ENCODE data around the gene DDIT4L. TPM values are rescaled to one million over a fixed set of nuclear protein-coding genes. Genes with fewer than 3 reads are reported as not detected.

The DDIT4L gene
- total RNA-seq, 1 donor from 2014 or later: 0.78 TPM

- Mint-ChIP-seq H3K36me3 (ENCODE audit: unreplicated experiment) (no peaks in the 10 kb centered on the region), H3K27me3 (ENCODE audit: unreplicated experiment) (no peaks in the 10 kb centered on the region), H3K9me3 (ENCODE audit: unreplicated experiment) (no peaks in the 10 kb centered on the region), H3K27ac (ENCODE audit: unreplicated experiment) (no peak overlapping the region), H3K4me1 (ENCODE audit: unreplicated experiment) (no peaks in the 10 kb centered on the region), H3K4me3 (ENCODE audit: unreplicated experiment) (no peak overlapping the region)
- DNase-seq (ENCODE audit: extremely low spot score, unreplicated experiment): no peak
- no peak for TF ChIP-seq CTCF (IDR thresholded peaks at IDR 0.05)
These were observed 14.4 kb downstream of the DDIT4L start for GRCh38 chr4:100175858-100176257.

GRCh38 chr4:100174985-100175383, 15.3 kb downstream of the DDIT4L start:
- H3K27ac Mint-ChIP-seq (ENCODE audit: unreplicated experiment): no peak overlapping the region
- H3K4me1 Mint-ChIP-seq (ENCODE audit: unreplicated experiment): no peaks in the 10 kb centered on the region
- no peaks in the 10 kb centered on the region for H3K27me3 Mint-ChIP-seq (ENCODE audit: unreplicated experiment)
- H3K36me3 Mint-ChIP-seq (ENCODE audit: unreplicated experiment): no peaks in the 10 kb centered on the region
- DNase-seq (ENCODE audit: extremely low spot score, unreplicated experiment): no peak
- TF ChIP-seq CTCF (IDR thresholded peaks at IDR 0.05): no peak
- H3K9me3 Mint-ChIP-seq (ENCODE audit: unreplicated experiment): no peaks in the 10 kb centered on the region
- H3K4me3 Mint-ChIP-seq (ENCODE audit: unreplicated experiment): no peak overlapping the region

GRCh38 chr4:100170986-100171385, 19.3 kb downstream of the DDIT4L start:
- no peak for DNase-seq (ENCODE audit: extremely low spot score, unreplicated experiment)

GRCh38 chr4:100169491-100170485, 20.5 kb downstream of the DDIT4L start:
- no peaks in the 10 kb centered on the region for H3K36me3 Mint-ChIP-seq (ENCODE audit: unreplicated experiment)

More at GRCh38 chr4:100170986-100171385, 19.3 kb downstream of the DDIT4L start:
- H3K27me3 Mint-ChIP-seq (ENCODE audit: unreplicated experiment): no peaks in the 10 kb centered on the region
- no peak overlapping the region for H3K4me3 Mint-ChIP-seq (ENCODE audit: unreplicated experiment)
- H3K27ac Mint-ChIP-seq (ENCODE audit: unreplicated experiment): no peak overlapping the region
- H3K9me3 Mint-ChIP-seq (ENCODE audit: unreplicated experiment): no peaks in the 10 kb centered on the region
- TF ChIP-seq CTCF (IDR thresholded peaks at IDR 0.05): no peak
- H3K4me1 Mint-ChIP-seq (ENCODE audit: unreplicated experiment): peaks cover 14% of the 10 kb centered on the region
- no peaks in the 10 kb centered on the region for H3K36me3 Mint-ChIP-seq (ENCODE audit: unreplicated experiment)

More at GRCh38 chr4:100169491-100170485, 20.5 kb downstream of the DDIT4L start:
- DNase-seq (ENCODE audit: extremely low spot score, unreplicated experiment): no peak
- Mint-ChIP-seq H3K4me1 (ENCODE audit: unreplicated experiment) (peaks cover 21% of the 10 kb centered on the region), H3K4me3 (ENCODE audit: unreplicated experiment) (no peak overlapping the region), H3K9me3 (ENCODE audit: unreplicated experiment) (no peaks in the 10 kb centered on the region), H3K27ac (ENCODE audit: unreplicated experiment) (no peak overlapping the region), H3K27me3 (ENCODE audit: unreplicated experiment) (no peaks in the 10 kb centered on the region)
- TF ChIP-seq CTCF (IDR thresholded peaks at IDR 0.05): no peak

All from osteocyte (in vitro differentiated cells).